Activated CD4-positive, alpha-beta T cell treated with anti-CD3 and anti-CD28 coated beads, Interleukin-2, Interleukin-4, amounts not matched to agents 100 ng/mL and 50 ng/mL, durations not matched to agents 16 hours and 8 hours (primary cell): ENCODE measurements around the gene TMEM167B.
"Not testable (repeated sequence)": the region's sequence is repeated elsewhere in the genome, so short reads cannot be mapped to it uniquely, and the experiment has no call there.

Source experiments
- DNase-seq: peaks from one replicate; pipeline ENCODE4 v3.0.0-alpha.2; 2020; ENCODE audit warnings: low spot score

Gene TMEM167B

DNA sequence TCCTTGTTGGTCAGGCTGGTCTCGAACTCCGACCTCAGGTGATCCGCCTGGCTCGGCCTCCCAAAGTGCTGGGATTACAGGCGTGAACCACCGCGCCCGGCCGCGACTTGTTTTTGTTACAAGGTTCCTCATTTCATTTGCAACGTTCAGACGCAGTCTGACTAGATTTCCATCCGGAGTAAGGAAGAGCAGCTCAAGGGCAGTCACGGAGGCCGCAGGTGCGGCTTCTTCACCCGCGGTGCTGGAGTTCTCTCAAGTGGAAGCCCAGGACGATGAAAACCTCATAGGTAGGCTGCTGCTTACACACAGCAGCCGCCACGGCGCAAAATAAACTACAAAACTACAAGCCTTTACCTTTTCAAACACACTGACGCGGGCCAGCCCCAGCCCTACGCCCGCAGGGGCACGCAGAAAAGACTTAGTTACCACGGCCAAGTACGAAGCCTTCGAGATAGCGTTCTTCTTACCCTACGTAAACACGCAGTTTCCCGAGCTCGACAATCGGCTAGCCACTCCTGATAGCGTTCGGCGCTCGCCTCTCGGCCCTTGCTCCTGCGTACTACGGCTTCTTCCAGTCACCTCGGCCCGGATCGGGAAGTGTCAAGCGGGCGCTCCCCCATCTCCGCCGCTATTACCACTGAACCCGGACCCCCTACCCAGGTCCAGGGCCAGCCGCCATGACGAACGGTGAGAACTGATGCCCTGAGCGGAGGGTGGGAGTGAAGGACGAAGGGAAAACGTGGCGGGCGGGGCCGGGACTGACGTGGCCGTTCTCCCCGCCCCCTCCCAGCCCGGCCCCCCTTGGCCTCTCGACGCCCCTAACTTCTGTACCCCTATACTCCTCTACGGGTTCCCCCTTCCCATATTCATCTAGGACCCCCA is at the start of gene TMEM167B:
Gene TMEM167B (plus strand): TSS at position 569 of the 882 bp plus-strand sequence. CDS start 109 bp downstream, at position 678.
- DNase-seq = peak; percentile 91

DNA sequence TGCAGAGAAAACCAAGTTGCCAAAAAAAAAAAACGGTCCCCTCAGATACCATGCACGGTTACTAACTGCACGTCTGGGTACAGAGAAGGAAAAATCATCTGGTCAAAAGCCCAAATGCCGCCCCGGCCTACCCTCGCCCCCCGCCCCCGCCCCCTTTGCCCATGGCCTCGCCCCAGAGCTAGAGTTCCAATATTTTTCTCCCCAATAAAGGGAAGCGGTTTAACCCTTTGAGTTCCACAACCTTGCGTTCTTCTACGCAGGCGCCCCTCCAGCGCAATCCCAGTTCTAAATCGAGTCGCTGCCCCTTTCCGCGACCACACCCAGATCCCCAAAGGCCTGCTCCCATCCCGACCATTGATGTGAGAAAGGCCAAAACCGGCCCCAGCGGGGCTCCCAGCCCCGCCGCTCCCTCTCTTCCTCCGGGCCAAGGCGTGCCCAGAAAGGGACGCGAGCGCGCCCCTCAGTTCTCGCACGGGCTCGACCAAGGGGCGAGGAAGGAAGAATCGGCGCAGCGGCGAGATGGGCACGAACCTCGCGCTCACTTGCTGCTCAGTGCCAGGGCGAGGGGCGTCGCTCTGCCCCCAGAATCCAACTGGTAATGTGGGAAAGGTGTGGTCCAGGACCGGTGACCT is 49.5 kb upstream of the TMEM167B start:
- peak; percentile 21 for DNase-seq

DNA sequence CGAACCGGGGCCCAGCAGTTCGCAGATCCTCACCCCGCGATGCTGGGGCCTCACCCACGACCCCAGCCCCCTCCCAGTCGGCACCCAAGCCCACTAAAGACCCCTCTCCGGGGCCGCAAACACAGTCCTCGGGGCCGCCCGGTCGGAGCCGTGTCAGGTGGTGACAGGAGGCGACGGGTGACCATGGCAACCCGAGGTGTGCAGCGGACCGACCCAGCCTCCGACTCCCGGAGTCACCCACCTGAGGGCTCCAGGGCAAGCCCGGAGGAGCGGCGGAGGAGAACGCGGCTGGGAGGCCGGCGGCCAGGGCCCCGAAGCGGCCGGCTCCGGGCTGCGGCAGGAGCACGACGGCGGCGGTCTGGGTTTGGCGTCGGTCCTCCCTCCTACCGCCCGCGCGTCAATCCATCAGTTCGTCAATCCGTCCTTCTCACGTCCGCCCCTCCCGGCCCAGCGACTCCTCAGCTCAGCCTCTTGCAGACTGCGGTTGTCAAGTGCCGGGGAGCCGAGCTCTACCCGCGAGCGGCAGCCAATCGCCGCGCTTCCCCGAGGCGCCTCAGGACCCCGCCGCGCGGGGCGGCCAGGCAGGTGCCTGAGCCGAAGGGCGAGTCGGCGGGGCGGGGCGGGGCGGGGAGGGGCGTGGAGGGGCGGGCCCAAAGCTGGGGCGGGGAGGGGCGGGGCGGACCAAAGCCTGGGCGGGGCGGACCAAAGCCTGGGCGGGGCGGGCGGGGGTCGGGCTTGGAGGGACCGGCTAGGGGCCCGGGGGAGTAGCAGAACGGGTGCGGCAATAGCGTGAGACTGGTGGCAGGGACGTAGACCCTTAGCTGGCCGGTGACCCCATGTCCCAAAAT is 48.7 kb upstream of the TMEM167B start, which contains the start of gene WDR47:
Gene WDR47 (minus strand): TSS at position 482 of the 848 bp plus-strand sequence. CDS start 18,590 bp downstream, outside the sequence.
- DNase-seq = peak; percentile 97

DNA sequence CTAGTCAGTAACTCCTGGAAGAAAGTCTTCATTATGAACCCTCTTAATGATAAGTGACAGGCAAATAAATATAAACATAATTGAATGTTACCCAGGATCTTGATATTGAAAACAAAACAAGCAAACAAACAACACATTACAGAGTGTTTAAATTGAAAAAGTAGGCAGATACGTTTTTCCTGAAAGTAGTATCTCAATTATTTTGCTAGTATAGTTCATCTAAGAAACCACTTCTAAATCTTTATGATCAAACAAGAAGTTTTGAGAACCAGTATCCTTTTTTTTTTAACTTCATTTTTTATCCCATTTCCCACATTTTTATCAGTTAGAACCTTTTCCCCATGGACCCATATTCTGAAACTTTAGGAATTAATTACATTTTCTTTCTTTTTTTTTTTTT is 45.0 kb upstream of the TMEM167B start:
- DNase-seq = no peak

DNA sequence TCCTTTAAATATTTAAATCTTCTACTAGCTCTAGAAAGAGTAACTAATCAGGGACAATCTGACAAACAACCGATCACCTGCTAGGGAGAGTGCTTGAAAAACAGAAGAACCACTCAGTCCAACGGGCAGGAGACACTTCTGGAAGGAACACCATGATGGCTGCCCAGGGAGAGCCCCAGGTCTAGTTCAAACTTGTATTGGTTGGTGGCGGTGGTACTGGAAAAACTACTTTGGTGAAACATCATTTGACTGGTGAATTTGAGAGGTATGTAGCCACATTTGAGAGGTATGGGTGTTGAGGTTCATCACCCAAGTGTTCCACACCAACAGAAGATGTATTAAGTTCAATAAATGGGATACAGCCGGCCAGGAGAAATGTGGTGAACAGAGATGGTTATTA is 43.9 kb upstream of the TMEM167B start:
- no peak for DNase-seq

DNA sequence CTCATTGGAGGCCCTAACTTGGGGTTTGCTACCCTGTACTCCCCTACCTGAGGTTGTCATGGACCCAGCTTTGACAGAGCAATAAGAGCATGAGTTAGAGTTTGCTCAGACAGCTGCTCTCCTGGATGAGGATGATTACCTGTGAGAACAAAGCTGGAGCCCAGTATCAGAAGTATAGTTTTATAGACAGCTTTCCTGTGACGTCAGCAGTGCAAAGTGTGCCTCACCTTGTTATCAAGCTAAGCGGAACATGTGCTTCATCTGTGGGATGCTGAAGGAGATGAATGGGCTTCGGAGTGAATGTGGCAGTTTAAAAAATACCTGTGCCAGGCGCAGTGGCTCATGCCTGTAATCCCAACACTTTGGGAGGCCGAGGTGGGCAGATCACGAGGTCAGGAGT is 43.2 kb upstream of the TMEM167B start:
- no peak for DNase-seq

DNA sequence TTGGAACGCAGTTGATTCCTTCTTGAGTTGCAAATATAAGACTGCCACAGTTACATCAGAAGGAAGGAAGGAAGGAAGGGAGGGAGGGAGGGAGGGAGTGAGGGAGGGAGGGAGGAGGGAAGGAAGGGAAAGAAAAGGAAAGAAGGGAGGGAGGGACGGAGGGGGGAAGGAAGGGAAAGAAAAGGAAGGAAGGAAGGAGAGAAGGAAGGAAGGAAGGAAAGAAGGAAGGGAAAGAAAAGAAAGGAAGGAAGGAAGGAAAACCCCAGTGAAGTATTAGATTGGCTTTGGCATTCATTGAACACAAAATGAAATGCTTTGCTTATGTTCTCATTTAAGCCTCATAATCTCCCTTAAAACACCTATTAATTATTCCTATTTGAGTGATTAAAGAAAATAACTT is 42.2 kb upstream of the TMEM167B start:
- DNase-seq = no peak

DNA sequence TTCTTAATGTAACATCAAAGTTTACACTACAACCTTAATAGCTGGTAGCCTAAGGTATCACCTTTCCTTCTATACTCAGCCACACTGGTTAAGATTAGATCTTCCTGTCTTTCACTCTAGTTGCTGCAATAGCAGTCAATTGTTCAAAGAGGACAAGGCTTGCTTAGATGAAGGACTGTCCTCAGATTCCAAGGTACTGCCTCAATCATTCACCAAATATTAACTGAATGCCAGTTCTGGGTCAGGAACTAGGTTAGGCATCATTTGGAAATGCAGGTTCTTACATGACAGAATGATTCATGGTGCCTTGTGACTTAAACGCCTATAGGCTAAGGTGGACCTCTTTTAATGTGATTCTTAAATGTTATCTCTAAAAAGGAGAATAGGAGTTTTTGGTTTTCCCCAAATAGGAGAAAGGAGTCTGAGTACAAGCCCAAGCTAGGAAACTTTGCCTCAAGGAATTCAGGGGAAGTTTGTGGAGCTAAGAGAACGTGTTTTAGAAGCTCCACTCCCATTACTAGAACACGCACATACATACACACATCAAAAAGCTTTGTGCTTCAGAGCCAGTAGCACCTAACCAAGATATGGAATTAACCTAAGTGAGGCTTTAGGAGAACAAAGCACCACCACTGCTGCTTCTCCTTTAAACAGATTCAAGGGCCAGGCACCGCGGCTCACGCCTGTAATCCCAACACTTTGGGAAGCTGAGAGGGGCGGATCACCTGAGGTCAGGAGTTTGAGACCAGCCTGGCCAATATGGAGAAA is 40.2 kb upstream of the TMEM167B start:
- no peak for DNase-seq

DNA sequence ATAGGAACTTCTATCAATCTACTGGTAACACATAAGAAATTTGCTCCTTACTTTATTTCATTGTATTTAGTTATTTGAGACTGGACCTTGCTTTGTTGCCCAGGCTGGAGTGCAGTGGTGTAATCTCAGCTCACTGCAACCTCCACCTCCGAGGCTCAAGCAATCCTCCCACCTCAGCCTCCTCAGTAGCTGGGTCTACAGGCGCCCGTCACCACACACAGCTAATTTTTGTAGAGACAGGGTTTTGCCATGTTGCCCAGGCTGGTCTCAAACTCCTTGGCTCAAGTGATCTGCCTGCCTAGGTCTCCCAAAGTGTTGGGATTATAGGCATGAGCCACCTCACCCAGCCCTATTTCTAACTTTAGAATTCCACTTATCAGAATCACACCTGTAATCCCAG is 38.4 kb upstream of the TMEM167B start:
- not testable (repeated sequence) for DNase-seq

DNA sequence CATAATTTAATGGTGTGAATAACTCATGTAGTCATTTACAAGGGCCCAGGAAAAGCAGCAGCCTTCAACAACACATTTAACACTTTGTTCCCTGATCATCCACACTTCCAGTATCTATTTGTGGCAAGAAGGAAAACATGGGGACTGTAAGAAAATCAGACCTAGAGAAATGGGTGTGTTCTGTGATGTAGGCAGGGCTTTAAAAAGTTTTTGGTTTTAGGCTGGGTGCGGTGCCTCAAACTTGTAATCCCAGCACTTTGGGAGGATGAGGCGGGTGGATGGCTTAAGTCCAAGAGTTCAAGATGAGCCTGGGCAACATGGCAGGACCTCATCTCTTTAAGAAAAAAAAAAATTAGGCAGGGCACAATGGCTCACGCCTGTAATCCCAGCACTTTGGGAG is 34.5 kb upstream of the TMEM167B start:
- DNase-seq = no peak

DNA sequence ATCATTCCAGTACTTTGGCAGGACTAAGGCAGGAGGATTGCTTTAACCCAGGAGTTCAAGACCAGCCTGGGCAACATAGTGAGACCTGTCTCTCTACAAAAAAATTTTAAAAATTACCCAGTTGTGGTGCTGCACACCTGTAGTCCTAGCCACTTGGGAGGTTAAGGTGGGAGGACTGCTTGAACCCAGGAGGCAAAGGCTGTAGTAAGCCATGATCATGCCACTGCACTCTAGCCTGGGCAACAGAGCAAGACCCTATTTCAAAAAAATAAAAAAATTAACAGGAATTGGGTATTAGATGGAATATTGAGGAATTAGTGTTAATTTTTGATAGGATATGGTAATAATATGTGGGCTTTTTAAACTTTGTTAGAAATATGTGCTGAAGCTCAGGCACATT is 31.5 kb upstream of the TMEM167B start:
- no peak for DNase-seq

DNA sequence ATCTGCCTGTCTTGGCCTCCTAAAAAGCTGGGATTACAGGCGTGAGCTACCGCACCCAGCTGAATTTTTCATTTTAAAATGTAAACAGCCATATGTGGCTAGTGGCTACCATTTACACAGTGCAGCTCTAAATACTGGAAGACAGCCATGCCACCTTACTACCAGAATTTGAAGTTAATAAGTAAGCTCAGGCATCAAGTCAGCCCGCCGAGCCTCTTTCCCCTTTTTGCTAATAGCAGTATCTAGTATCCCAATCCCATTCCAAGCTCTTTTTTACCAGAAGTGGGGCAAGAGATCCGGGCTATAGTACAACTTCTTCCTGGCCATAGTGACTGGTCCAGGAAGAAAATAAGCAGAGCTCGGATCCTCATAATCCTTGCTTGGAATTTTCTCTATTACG is 29.9 kb upstream of the TMEM167B start:
- no peak for DNase-seq

DNA sequence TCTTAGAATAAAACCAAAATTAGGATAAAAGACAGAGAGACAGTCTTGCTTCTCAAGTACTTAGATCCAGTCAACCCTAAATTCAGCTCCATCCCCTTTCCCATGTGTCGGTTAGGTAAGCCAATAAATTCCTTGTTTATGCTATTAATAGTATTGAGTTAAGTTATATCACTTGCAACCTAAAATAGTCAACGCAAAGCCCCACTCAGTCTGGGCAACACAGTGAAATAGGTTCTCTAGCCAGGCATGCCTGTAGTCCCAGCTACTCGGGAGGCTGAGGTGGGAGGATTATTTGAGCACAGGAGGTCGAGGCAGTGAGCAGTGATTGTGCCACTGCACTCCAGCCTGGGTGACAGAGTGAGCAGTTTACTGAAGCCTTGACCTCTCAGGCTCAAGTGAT is 29.4 kb upstream of the TMEM167B start:
- DNase-seq = no peak

DNA sequence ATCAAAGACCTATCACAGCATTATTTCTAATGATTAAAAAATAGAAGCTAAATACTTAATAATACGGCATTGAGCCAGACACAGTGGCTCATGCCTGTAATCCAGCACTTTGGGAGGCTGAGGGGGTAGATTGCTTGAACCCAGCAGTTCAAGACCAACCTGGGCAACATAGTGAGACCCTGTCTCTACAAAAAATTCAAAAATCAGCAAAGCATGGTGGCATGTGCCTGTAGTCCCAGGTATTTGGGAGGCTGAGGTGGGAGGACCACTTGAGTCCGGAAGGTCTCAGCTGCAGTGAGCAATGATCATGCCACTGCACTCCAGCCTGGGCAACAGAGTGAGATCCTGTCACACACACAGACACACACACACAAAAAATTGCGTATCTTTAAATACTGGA is 25.4 kb upstream of the TMEM167B start:
- no peak for DNase-seq

DNA sequence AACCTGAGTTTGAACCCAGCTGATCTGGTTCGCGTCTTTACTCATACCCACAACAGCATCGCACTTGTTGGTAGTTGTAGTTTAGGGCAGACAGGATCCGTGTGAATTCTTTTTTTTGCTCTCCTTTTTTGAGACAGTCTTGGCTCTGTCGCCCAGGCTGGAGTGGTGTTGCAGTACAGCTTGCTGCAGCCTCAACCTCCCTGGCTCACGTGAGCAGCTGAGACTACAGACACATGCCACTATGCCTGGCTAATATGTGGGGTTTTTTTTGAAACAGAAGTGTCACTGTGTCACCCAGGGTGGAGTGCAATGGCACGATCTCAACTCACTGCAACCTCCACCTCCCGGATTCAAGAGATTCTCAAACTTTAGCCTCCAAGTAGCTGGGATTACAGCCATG is 22.7 kb upstream of the TMEM167B start:
- no peak for DNase-seq

DNA sequence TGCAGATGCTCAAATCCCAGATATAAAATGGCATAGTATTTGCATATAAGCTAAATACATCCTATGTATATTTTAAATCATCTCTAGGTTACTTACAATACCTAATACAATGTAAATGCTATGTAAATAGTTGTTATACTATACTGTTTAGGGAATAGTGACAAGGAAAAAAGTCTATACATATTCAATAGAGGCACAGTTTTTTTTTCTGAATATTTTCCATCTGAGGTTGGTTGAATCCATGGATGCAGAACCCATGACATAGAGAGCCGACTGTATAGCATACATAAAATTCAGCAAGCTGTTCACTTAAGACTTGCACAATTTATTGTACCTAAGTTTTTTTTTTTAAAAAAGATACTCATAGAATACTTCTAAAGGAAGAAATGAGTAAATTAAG is 21.3 kb upstream of the TMEM167B start:
- no peak for DNase-seq

DNA sequence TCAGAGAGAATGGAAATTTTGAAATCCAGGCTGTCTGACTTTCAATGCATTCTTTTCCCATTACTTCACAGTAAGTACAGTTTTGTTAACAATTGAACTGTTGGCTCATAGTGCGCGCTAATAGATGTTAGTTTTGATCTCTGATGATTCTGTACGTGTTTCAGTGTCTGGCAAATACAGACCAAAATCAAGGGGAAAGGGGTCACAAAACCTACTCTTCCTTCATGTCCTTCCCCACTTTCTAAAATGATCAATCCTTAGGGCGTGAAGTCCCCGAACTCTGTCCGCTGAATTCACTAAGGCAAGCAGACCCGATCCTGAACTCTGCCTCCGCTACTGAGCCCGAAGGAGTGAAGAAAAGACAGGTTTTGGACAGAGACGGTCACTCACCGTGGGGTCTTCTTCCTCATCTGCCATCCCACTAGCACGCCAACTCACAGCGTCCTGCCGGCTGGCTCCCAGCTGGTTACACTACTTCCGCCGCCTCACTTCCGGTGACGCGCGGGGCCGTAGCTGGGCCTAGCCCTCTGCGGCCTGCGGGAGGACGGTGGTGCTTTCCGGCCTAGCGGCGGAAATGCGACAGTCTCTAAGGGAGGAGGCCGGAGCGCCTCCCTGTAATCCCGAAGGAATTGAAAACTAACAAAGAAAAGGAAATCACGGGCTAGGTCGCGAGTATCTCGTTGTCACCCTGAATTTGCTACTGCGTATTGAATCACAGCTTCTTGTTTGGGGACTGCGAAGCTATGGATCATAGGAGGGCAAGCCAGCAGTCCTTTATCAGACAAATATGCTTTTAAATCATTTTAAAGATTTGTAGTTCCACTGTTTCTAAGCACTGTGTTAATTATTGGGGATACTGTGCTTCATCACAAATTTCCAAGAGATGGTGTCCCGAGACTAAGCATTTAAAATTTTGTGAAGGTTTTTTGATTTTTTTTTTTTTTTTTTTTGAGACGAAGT is 14.8 kb upstream of the TMEM167B start, which contains the start of gene TAF13:
Gene TAF13 (minus strand): TSS at position 473 of the 960 bp plus-strand sequence. CDS start 56 bp downstream, at position 417.
- peak; percentile 92 for DNase-seq

DNA sequence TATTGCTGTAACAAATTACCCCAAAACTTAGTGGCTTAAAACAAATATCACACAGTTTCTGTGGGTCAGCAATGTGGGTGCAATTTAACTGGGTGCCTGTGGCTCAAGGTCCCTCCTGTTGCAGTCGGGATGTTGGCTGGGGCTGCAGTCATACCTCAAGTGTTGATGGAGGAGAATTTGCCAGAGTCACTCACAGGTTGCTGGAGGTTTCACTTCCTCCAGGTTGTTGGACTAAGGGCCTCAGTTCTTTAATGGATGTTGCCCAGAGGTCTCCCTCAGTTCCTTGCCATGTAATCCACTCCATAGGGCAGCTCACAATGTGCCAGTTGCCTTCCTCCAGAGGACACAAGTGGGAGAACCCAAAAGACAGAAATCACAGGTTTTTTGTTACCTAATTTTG is 12.2 kb upstream of the TMEM167B start:
- no peak for DNase-seq

DNA sequence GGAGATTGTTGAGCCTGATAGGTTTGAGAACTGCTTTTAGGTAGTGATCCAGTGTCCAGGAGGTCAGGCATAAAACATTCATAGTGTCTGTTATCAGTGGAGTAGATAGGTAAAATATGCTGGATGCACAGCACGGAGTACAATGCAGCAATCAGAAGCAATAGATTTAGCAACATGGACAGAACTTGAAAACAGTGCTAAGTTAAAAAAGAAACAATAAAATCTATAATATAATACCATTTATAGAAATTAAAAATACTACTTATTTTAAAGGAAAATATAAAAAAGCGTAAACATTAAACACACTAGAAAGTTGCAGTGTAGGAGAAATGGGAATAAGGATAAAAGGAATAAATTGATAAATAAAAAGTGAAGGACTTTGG is 11.3 kb upstream of the TMEM167B start:
- no peak for DNase-seq

DNA sequence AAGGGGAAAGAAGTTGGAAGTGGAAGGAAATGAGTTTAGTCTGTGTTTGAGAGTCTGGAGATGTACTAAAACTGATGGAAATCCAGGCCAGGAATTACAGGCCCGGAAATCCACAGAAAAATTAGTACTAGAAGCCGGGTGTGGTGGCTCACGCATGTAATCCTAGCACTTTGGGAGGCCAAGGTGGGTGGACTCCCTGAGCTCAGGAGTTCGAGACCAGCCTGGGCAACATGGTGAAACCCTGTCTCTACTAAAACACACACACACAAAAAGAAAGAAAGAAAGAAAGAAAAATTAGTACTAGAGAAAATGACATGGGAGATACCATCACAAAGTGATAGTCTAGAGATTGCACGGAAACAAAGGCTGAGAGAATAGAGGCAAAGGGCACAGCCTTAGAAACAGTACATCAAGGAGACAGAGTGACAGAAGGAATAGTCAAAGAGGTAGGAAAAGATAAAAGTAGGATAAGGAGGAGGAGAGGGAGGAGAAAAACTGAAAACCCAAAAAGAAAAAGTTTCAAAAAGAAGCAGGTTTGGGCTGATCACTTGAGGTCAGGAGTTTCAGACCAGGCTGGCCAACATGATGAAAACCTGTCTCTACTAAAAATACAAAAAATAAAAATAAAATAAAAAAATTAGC is 10.0 kb upstream of the TMEM167B start:
- DNase-seq = no peak
